Psoas muscle (tissue), 8 donors: ENCODE data around the gene CPT1C. TPM values are rescaled to one million over a fixed set of nuclear protein-coding genes. Genes with fewer than 3 reads are reported as not detected.
A peak's percentile ranks its signal among the peaks of the same experiment; 100 is the strongest.

Experiments
- ATAC-seq, 4 donors: fragments of 200-7000 bp; cut with Tn5 transposase; one replicate each; pipeline ENCODE4 v1.9.1; 2020; ENCODE audit warnings: moderate library complexity in 3 of 4, mild to moderate bottlenecking in 2 of 4
- DNase-seq, 2 donors: peaks; one replicate each; pipeline ENCODE4 v3.0.0-alpha.2; 2020
- H3K27ac ChIP-seq: fragments of 200-600 bp; one replicate; pipeline ENCODE4 v1.8.0; 2022
- H3K27me3 ChIP-seq, 3 donors: fragments of 200-600 bp in 1 of 3; one replicate each; pipeline versions ENCODE4 v1.6.1 to v1.8.0; 2013 to 2022; ENCODE audit warnings: low read length in 2 of 3, mild to moderate bottlenecking in 2 of 3, moderate library complexity in 1 of 3; ENCODE audit not compliant: insufficient read depth in 3 of 3
- H3K36me3 ChIP-seq, 2 donors: fragments of 200-600 bp in 1 of 2; one replicate each; pipeline versions ENCODE4 v1.6.1 to v1.8.0; 2013 to 2022; ENCODE audit warnings: low read depth in 1 of 2, mild to moderate bottlenecking in 1 of 2, moderate library complexity in 1 of 2; ENCODE audit not compliant: insufficient read depth in 1 of 2
- H3K4me1 ChIP-seq: fragments of 200-600 bp; one replicate; pipeline ENCODE4 v1.8.0; 2022
- H3K4me3 ChIP-seq: fragments of 200-600 bp; one replicate; pipeline ENCODE4 v1.8.0; 2022; ENCODE audit warnings: mild to moderate bottlenecking
- H3K9me3 ChIP-seq: fragments of 200-600 bp; one replicate; pipeline ENCODE4 v1.8.0; 2022
- CTCF ChIP-seq: fragments of 200-600 bp; IDR thresholded peaks from one replicate; pipeline ENCODE4 v1.8.0; 2022; ENCODE audit warnings: antibody characterized with exemption
- WGBS, 3 donors: extraction: QIAGEN DNeasy Blood & Tissue Kit; methylation state at CpG; one replicate each; pipeline versions ENCODE4 v1.1.6 to v1.1.7; 2013; 5-methylcytosine and 5-hydroxymethylcytosine counted together
- intact Hi-C, 2 donors: fragments of 100-400 bp; cut with DNase I; formaldehyde crosslinking; loops; one replicate each; pipeline versions ENCODE4 v1.11.0 to v1.14.2; 2022
- polyA plus RNA-seq, 3 donors: library from polyadenylated mRNA; stranded (reverse); fragments of 200-250 nt; gene quantifications; one replicate each; pipeline ENCODE4 v1.2.3, GENCODE V29; 2013
- total RNA-seq, 4 donors: library from RNA; stranded (reverse); fragmentation: NEBNext Ultra II Directional in 2 of 4; extraction: Animal tissue kit (Norgen Biotek cat#: 25700) in 2 of 4; gene quantifications; one replicate each; pipeline versions ENCODE4 v1.2.1 to v1.2.4, GENCODE V29; 2021 to 2023
- donor health status: healthy with polysubstance abuse.
- donor health status: DM: no; HTN: no; CAD: no; lungs with moderate emphysema.
- donor health status: Bipolar disorder and iron deficiency.
- donor health status: healthy.
- donor health status: DM: yes; HTN: yes; CAD: no.
- donor health status: DM: no; HTN: no; CAD: no.
- donor health status: DM: no; HTN: no; CAD: no.
- donor health status: DM: yes; HTN: yes; CAD: no.

The CPT1C gene
- total and polyA plus RNA-seq, 7 donors = 0.34 to 1.2 (median 0.79) TPM

GRCh38 chr19:49727217-49728030 lies 36.5 kb downstream of the CPT1C start:
- peak in 1 of 2 donors; percentile 44 for DNase-seq
- H3K27me3 ChIP-seq = no peaks in the 10 kb centered on the region
- H3K9me3 ChIP-seq = no peaks in the 10 kb centered on the region
- H3K36me3 ChIP-seq = no peaks in the 10 kb centered on the region
- H3K27ac ChIP-seq = no peak overlapping the region
- intact Hi-C loops = no loop called here
- no peak overlapping the region for H3K4me3 ChIP-seq
- H3K4me1 ChIP-seq = no peaks in the 10 kb centered on the region
- no peak for TF ChIP-seq CTCF
- 24 to 40% (median 27%) methylated on average over 23 of the region's 23 CpGs for WGBS, 3 donors
- peak in 2 of 4 donors; percentile 21 to 76 for ATAC-seq

- TF ChIP-seq CTCF = no peak
- intact Hi-C loops = no loop called here
- WGBS, 3 donors = 85 to 89% (median 86%) methylated on average over 5 of the region's 5 CpGs
- no peak overlapping the region for H3K4me3 ChIP-seq
- H3K36me3 ChIP-seq = no peaks in the 10 kb centered on the region
- H3K4me1 ChIP-seq = no peaks in the 10 kb centered on the region
- no peak for DNase-seq
- no peak overlapping the region for H3K27ac ChIP-seq
- no peak for ATAC-seq
- H3K27me3 ChIP-seq = no peaks in the 10 kb centered on the region
- no peaks in the 10 kb centered on the region for H3K9me3 ChIP-seq
These were observed 39.2 kb downstream of the CPT1C start for GRCh38 chr19:49730166-49730565.

- Histone ChIP-seq H3K36me3 (no peaks in the 10 kb centered on the region), H3K4me3 (no peak overlapping the region), H3K9me3 (no peaks in the 10 kb centered on the region), H3K27ac (no peak overlapping the region), H3K4me1 (no peaks in the 10 kb centered on the region), H3K27me3 (no peaks in the 10 kb centered on the region)
- ATAC-seq (no peak), DNase-seq (no peak)
- intact Hi-C loops = no loop called here
- TF ChIP-seq CTCF = no peak
- 84 to 89% (median 88%) methylated on average over 4 of the region's 4 CpGs for WGBS, 3 donors
These were observed 47.4 kb downstream of the CPT1C start for GRCh38 chr19:49738268-49738667.

GRCh38 chr19:49739098-49739497 lies 48.2 kb downstream of the CPT1C start:
- Histone ChIP-seq H3K27ac (no peak overlapping the region), H3K36me3 (no peaks in the 10 kb centered on the region), H3K27me3 (no peaks in the 10 kb centered on the region), H3K9me3 (no peaks in the 10 kb centered on the region), H3K4me3 (no peak overlapping the region), H3K4me1 (no peaks in the 10 kb centered on the region)
- 79 to 86% (median 82%) methylated on average over 1 of the region's 1 CpG for WGBS, 3 donors
- DNase-seq (no peak), ATAC-seq (no peak)
- intact Hi-C loops = no loop called here
- TF ChIP-seq CTCF = no peak

GRCh38 chr19:49739933-49740332 lies 49.0 kb downstream of the CPT1C start:
- Histone ChIP-seq H3K27me3 (no peaks in the 10 kb centered on the region), H3K4me1 (no peaks in the 10 kb centered on the region), H3K4me3 (no peak overlapping the region), H3K36me3 (no peaks in the 10 kb centered on the region), H3K27ac (no peak overlapping the region), H3K9me3 (no peaks in the 10 kb centered on the region)
- ATAC-seq (no peak), DNase-seq (no peak)
- intact Hi-C loops = no loop called here
- TF ChIP-seq CTCF = no peak
- WGBS, 3 donors = 87 to 93% (median 88%) methylated on average over 10 of the region's 10 CpGs
